Mesenchymal stem cell (in vitro differentiated cells and primary cell): ENCODE results near the gene OXGR1. TPM values are rescaled to one million over a fixed set of nuclear protein-coding genes. Genes with fewer than 3 reads are reported as not detected.

ENCODE experiments used
- DNase-seq: peaks from one replicate; pipeline ENCODE4 v3.0.0-alpha.2; 2013
- H2AFZ ChIP-seq: one replicate; pipeline ENCODE4 v1.6.1; 2013; ENCODE audit warnings: low read depth, mild to moderate bottlenecking, control low read depth, inconsistent platforms, low read length, moderate library complexity
- H2AK5ac ChIP-seq: 2 replicates; pipeline ENCODE4 v1.6.1; 2013; ENCODE audit warnings: low read length, moderate library complexity, mild to moderate bottlenecking, inconsistent platforms; ENCODE audit not compliant: severe bottlenecking
- H2BK120ac ChIP-seq: one replicate; pipeline ENCODE4 v1.6.1; 2013; ENCODE audit warnings: low read depth, mild to moderate bottlenecking, inconsistent platforms, low read length, moderate library complexity
- H2BK12ac ChIP-seq, 2 experiments: one replicate each; pipeline ENCODE4 v1.6.1; 2013; ENCODE audit warnings: inconsistent platforms in 2 of 2, low read length in 2 of 2, mild to moderate bottlenecking in 2 of 2, moderate library complexity in 2 of 2, control low read depth in 1 of 2
- H2BK15ac ChIP-seq: one replicate; pipeline ENCODE4 v1.6.1; 2013; ENCODE audit warnings: mild to moderate bottlenecking, low read depth, inconsistent platforms; ENCODE audit not compliant: poor library complexity, severe bottlenecking
- H2BK5ac ChIP-seq: 2 replicates; pipeline ENCODE4 v1.6.1; 2013; ENCODE audit warnings: low read depth, mild to moderate bottlenecking, low read length, control low read depth, inconsistent platforms; ENCODE audit not compliant: poor library complexity, severe bottlenecking
- H3K14ac ChIP-seq, 2 experiments: one replicate each; pipeline ENCODE4 v1.6.1; 2013; ENCODE audit warnings: inconsistent platforms in 2 of 2, low read length in 2 of 2, control low read depth in 1 of 2, mild to moderate bottlenecking in 1 of 2, moderate library complexity in 1 of 2
- H3K18ac ChIP-seq, 2 experiments: one replicate each; pipeline ENCODE4 v1.6.1; 2013; ENCODE audit warnings: inconsistent platforms in 2 of 2, low read length in 2 of 2, control low read depth in 1 of 2, low read depth in 1 of 2, mild to moderate bottlenecking in 1 of 2
- H3K23ac ChIP-seq, 2 experiments: one replicate each; pipeline ENCODE4 v1.6.1; 2013; ENCODE audit warnings: inconsistent platforms in 2 of 2, low read length in 2 of 2, mild to moderate bottlenecking in 2 of 2, moderate library complexity in 2 of 2, control low read depth in 1 of 2
- H3K27ac ChIP-seq: 2 replicates; pipeline ENCODE4 v1.5.1; 2013; ENCODE audit warnings: mild to moderate bottlenecking, moderate library complexity, low read length, control low read depth, inconsistent platforms; ENCODE audit not compliant: poor library complexity, severe bottlenecking
- H3K27me3 ChIP-seq, 2 experiments: 2 replicates each; pipeline versions ENCODE4 v1.6.1 to v1.7.0; 2013; ENCODE audit warnings: low read length in 2 of 2, mild to moderate bottlenecking in 2 of 2, moderate library complexity in 2 of 2, control low read depth in 1 of 2, inconsistent platforms in 1 of 2; ENCODE audit not compliant: control insufficient read depth in 1 of 2, insufficient read depth in 1 of 2
- H3K36me3 ChIP-seq, 2 experiments: 2 replicates each; pipeline versions ENCODE4 v1.6.1 to v1.7.0; 2013; ENCODE audit warnings: low read length in 2 of 2, control low read depth in 1 of 2, inconsistent platforms in 1 of 2, low read depth in 1 of 2, mild to moderate bottlenecking in 1 of 2; ENCODE audit not compliant: insufficient read depth in 2 of 2, control insufficient read depth in 1 of 2
- H3K4ac ChIP-seq, 2 experiments: one replicate each; pipeline ENCODE4 v1.6.1; 2013; ENCODE audit warnings: inconsistent platforms in 2 of 2, low read length in 2 of 2, mild to moderate bottlenecking in 2 of 2, moderate library complexity in 2 of 2, control low read depth in 1 of 2, low read depth in 1 of 2
- H3K4me1 ChIP-seq: 2 replicates; pipeline ENCODE4 v1.6.1; 2013; ENCODE audit warnings: low read depth, low read length, control low read depth; ENCODE audit not compliant: control insufficient read depth, insufficient read depth
- H3K4me2 ChIP-seq: 2 replicates; pipeline ENCODE4 v1.6.1; 2013; ENCODE audit warnings: low read length, mild to moderate bottlenecking, inconsistent platforms; ENCODE audit not compliant: poor library complexity, severe bottlenecking
- H3K4me3 ChIP-seq, 2 experiments: 2 replicates each; pipeline versions ENCODE4 v1.5.1 to v1.7.0; 2013; ENCODE audit warnings: low read length in 2 of 2, mild to moderate bottlenecking in 2 of 2, control low read depth in 1 of 2, low read depth in 1 of 2; ENCODE audit not compliant: insufficient read depth in 1 of 2
- H3K79me1 ChIP-seq: replicated peaks from 2 replicates; pipeline ENCODE4 v1.6.1; 2013; ENCODE audit warnings: mild to moderate bottlenecking, control low read depth, low read length, inconsistent platforms; ENCODE audit not compliant: poor library complexity, severe bottlenecking
- H3K9ac ChIP-seq: 2 replicates; pipeline ENCODE4 v1.7.0; 2013; ENCODE audit warnings: mild to moderate bottlenecking, low read length, moderate library complexity
- H3K9me3 ChIP-seq: 2 replicates; pipeline ENCODE4 v1.7.0; 2013; ENCODE audit warnings: mild to moderate bottlenecking, low read length; ENCODE audit not compliant: control insufficient read depth
- H4K8ac ChIP-seq: one replicate; pipeline ENCODE4 v1.6.1; 2013; ENCODE audit warnings: inconsistent platforms, mild to moderate bottlenecking, low read length, moderate library complexity
- H4K91ac ChIP-seq: one replicate; pipeline ENCODE4 v1.6.1; 2013; ENCODE audit warnings: mild to moderate bottlenecking, low read length, inconsistent platforms
- WGBS: methylation state at CpG from one replicate; pipeline ENCODE4 v1.1.7; 2013; ENCODE audit warnings: mixed read lengths; 5-methylcytosine and 5-hydroxymethylcytosine counted together
- small RNA-seq: library from polyadenylated mRNA; stranded (forward); fragments of <200 nt; extraction: miRNeasy Mini kit (QIAGEN cat#:217004); gene quantifications from one replicate; pipeline ENCODE3, GENCODE V24; 2013; ENCODE audit warnings: low read depth

OXGR1 gene

DNA sequence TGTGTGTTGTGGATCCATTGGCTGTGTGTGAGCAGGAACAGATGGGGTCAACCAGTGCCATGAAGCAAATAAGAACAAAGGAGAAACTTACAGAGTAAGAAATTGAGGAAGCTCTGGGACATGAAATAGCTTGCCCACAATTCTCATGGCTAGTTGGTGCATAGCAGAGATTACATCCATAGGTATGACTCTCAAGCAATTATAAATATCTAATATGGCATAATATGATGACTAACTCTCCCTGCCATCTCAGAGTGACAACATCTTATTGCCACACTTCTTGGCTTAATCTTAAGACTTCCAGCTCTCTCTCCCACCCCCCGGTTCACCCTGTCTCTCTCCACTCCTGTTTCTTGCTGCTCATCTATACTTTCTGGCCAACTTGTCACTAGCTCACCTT, 53.3 kb downstream of the OXGR1 start:
- Histone ChIP-seq H3K27ac (no peak overlapping the region), H2BK5ac (no peak overlapping the region), H2BK12ac (no peak overlapping the region), H2AFZ (no peak overlapping the region), H3K27me3 (no peaks in the 10 kb centered on the region), H2AK5ac (no peak overlapping the region), H3K79me1 (no peaks in the 10 kb centered on the region), H3K9me3 (no peaks in the 10 kb centered on the region), H3K23ac (no peak overlapping the region), H4K8ac (no peak overlapping the region), H3K18ac (no peak overlapping the region), H3K4me1 (no peaks in the 10 kb centered on the region), H2BK15ac (no peak overlapping the region), H3K4me3 (no peak overlapping the region), H3K36me3 (no peaks in the 10 kb centered on the region), H3K4ac (no peak overlapping the region), H3K9ac (no peak overlapping the region), H3K14ac (no peak overlapping the region), H2BK120ac (no peak overlapping the region), H3K4me2 (no peak overlapping the region), H4K91ac (no peak overlapping the region)
- no peak for DNase-seq
- 79% methylated on average over 1 of the region's 1 CpG for WGBS

DNA sequence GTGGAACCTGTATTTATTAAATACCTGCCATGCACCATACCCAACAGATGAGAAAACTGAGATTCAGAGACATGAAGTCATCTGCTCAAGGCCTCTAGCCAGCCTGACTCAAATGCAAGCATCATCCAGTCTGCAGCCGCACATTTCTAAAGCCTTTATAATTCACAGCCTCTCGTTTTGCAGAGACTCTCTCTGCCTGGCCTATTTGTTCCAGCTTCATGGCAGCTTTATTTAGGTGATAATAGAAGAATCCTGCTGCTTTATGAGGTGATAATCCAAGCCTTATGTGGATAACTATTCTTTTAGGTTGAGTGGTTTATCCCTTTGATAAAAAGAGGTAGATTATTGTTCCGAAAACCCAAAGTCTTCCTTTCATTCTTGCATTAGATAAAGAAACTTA, 58.4 kb downstream of the OXGR1 start:
- H3K4me1 ChIP-seq: no peaks in the 10 kb centered on the region
- no peak overlapping the region for H3K4me2 ChIP-seq
- no peaks in the 10 kb centered on the region for H3K36me3 ChIP-seq
- no peak overlapping the region for H3K4ac ChIP-seq
- no peak for DNase-seq
- H3K79me1 ChIP-seq: no peaks in the 10 kb centered on the region
- H3K14ac ChIP-seq: no peak overlapping the region
- no peak overlapping the region for H3K23ac ChIP-seq
- H2AK5ac ChIP-seq: no peak overlapping the region
- H3K9ac ChIP-seq: no peak overlapping the region
- WGBS: 83% methylated on average over 2 of the region's 3 CpGs
- H2BK15ac ChIP-seq: no peak overlapping the region
- no peak overlapping the region for H2BK120ac ChIP-seq
- no peak overlapping the region for H3K18ac ChIP-seq
- H3K27ac ChIP-seq: no peak overlapping the region
- H2AFZ ChIP-seq: no peak overlapping the region
- H3K4me3 ChIP-seq: no peak overlapping the region
- H4K91ac ChIP-seq: no peak overlapping the region
- no peaks in the 10 kb centered on the region for H3K27me3 ChIP-seq
- H4K8ac ChIP-seq: no peak overlapping the region
- H3K9me3 ChIP-seq: no peaks in the 10 kb centered on the region
- no peak overlapping the region for H2BK12ac ChIP-seq
- no peak overlapping the region for H2BK5ac ChIP-seq

Small RNA genes lying within 50 kb of the gene (small RNA-seq; reads per million reads assigned to genes)
- gene RN7SKP7: not detected
